Measurements from ENCODE around the gene SPNS1.
"Not testable (repeated sequence)": the region's sequence is repeated elsewhere in the genome, so short reads cannot be mapped to it uniquely, and the experiment has no call there.

The SPNS1 gene

DNA sequence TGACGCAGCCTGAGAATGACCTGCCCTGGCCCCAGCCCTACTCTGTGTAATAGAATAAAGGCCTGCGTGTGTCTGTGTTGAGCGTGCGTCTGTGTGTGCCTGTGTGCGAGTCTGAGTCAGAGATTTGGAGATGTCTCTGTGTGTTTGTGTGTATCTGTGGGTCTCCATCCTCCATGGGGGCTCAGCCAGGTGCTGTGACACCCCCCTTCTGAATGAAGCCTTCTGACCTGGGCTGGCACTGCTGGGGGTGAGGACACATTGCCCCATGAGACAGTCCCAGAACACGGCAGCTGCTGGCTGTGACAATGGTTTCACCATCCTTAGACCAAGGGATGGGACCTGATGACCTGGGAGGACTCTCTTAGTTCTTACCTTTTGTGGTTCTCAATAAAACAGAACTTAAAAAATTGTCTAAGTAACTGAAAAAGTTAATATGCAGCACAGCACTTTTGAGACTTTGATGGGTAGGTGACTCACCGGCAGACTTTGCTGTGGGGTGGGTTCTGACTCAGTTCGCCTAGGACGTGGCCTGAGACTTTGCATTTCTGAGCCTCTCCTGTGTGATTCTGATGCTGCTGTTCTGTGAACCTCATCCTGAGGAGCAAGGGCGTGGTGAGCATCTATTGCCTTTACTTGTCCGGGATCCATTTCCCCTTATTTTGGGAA is 15.9 kb downstream of the SPNS1 start:
- Histone ChIP-seq H3K9ac (ENCODE audit: insufficient read length) (no peak overlapping the region), H3K36me3 (ENCODE audit: insufficient read depth, low read length) (peaks cover 3% of the 10 kb centered on the region; the same call in 1 of the 2 replicates), H3K27ac (no peak overlapping the region), H3K9me3 (ENCODE audit: low read depth, low read length) (no peaks in the 10 kb centered on the region), H3K4me3 (no peak overlapping the region)
- TF ChIP-seq POLR2AphosphoS5 (IDR thresholded peaks at IDR 0.05; ENCODE audit: borderline replicate concordance, low read depth, low read length) (no peak), FOXP2 (optimal IDR thresholded peaks at IDR 0.05; ENCODE audit: control extremely low read depth, extremely low read length, insufficient read depth) (no peak), EZH2 (IDR thresholded peaks at IDR 0.05) (no peak)
- DNase-seq (ENCODE audit: low read depth, low spot score) = no peak

DNA sequence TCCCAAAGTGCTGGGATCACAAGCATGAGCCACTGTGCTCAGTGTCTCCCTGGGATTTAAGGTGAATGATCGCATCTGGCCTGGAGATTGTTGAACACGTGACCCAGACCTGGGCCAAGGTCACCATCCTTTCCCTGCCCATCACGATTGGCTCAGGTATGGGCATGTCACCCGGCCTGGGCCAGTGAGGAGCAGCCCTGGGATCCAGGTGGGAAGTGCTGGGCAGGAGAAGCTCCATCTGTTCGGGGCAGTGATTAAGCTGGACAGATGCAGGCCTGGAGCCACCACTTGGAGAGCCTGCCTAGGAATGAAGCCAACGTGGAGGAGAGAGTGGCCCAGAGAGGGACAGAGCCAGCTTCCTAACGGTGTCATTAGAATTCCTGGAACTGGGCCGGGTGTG is 17.1 kb downstream of the SPNS1 start:
- H3K9ac ChIP-seq (ENCODE audit: insufficient read length) = no peak overlapping the region
- DNase-seq (ENCODE audit: low read depth, low spot score) = no peak
- no peaks in the 10 kb centered on the region for H3K9me3 ChIP-seq (ENCODE audit: low read depth, low read length)
- TF ChIP-seq FOXP2 (optimal IDR thresholded peaks at IDR 0.05; ENCODE audit: control extremely low read depth, extremely low read length, insufficient read depth) (no peak), POLR2AphosphoS5 (IDR thresholded peaks at IDR 0.05; ENCODE audit: borderline replicate concordance, low read depth, low read length) (no peak), EZH2 (IDR thresholded peaks at IDR 0.05) (no peak)
- H3K27ac ChIP-seq = no peak overlapping the region
- no peak overlapping the region for H3K4me3 ChIP-seq
- peaks cover 3% of the 10 kb centered on the region; the same call in 1 of the 2 replicates for H3K36me3 ChIP-seq (ENCODE audit: insufficient read depth, low read length)

DNA sequence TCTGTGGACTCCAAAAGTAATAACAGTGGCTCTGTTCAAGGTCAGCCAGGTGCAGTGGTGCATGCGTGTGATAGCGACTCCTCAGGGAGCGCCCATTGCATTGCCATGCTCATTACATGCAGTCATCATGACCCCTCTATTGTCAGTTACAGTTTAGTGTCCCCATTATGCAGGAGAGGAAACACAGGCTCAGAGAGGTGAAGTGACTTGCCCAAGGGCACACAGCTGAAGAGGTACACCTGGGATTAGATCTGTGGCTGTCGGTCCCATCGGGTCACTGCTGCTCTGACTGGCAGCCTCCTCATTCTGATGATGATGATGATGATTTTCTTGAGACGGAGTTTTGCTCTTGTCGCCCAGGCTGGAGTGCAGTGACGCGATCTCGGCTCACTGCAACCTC is 17.9 kb downstream of the SPNS1 start:
- Histone ChIP-seq H3K36me3 (ENCODE audit: insufficient read depth, low read length) (no peaks in the 10 kb centered on the region), H3K4me3 (no peak overlapping the region), H3K9ac (ENCODE audit: insufficient read length) (no peak overlapping the region), H3K27ac (no peak overlapping the region), H3K9me3 (ENCODE audit: low read depth, low read length) (no peaks in the 10 kb centered on the region)
- no peak for DNase-seq (ENCODE audit: low read depth, low spot score)
- TF ChIP-seq POLR2AphosphoS5 (IDR thresholded peaks at IDR 0.05; ENCODE audit: borderline replicate concordance, low read depth, low read length) = no peak
- TF ChIP-seq EZH2 (IDR thresholded peaks at IDR 0.05) = no peak
- TF ChIP-seq FOXP2 (optimal IDR thresholded peaks at IDR 0.05; ENCODE audit: control extremely low read depth, extremely low read length, insufficient read depth) = no peak

GRCh38 chr16:28998837-28999236 is 24.3 kb downstream of the SPNS1 start:
- no peaks in the 10 kb centered on the region for H3K9me3 ChIP-seq (ENCODE audit: low read depth, low read length)
- DNase-seq (ENCODE audit: low read depth, low spot score) = no peak
- H3K4me3 ChIP-seq = no peak overlapping the region
- no peak overlapping the region for H3K9ac ChIP-seq (ENCODE audit: insufficient read length)
- H3K27ac ChIP-seq = no peak overlapping the region
- H3K36me3 ChIP-seq (ENCODE audit: insufficient read depth, low read length) = no peaks in the 10 kb centered on the region
- TF ChIP-seq POLR2AphosphoS5 (IDR thresholded peaks at IDR 0.05; ENCODE audit: borderline replicate concordance, low read depth, low read length) (no peak), FOXP2 (optimal IDR thresholded peaks at IDR 0.05; ENCODE audit: control extremely low read depth, extremely low read length, insufficient read depth) (no peak), EZH2 (IDR thresholded peaks at IDR 0.05) (no peak)

DNA sequence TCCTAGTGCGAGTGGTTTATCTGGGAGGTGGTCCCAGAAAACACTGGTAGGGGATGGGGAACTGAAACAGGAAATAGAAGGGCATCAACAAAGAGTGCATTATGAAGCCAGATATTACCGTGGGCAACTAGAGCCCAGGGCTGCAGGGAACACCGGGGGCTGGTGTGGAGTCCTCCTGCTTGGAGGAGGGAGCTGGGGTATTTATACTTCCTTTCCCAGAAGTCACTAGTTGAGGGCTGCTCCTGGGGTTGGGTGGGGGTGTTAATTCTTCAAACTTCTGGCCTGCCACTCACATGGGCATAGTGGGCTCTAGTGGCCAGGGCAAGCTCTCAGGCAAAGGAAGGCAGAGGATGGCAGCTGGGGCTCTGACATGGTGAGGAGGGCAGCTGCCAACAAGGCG is 25.0 kb downstream of the SPNS1 start:
- DNase-seq (ENCODE audit: low read depth, low spot score) = no peak
- H3K27ac ChIP-seq = no peak overlapping the region
- no peak for TF ChIP-seq POLR2AphosphoS5 (IDR thresholded peaks at IDR 0.05; ENCODE audit: borderline replicate concordance, low read depth, low read length)
- no peak for TF ChIP-seq FOXP2 (optimal IDR thresholded peaks at IDR 0.05; ENCODE audit: control extremely low read depth, extremely low read length, insufficient read depth)
- no peak for TF ChIP-seq EZH2 (IDR thresholded peaks at IDR 0.05)
- no peaks in the 10 kb centered on the region for H3K36me3 ChIP-seq (ENCODE audit: insufficient read depth, low read length)
- H3K4me3 ChIP-seq = no peak overlapping the region
- no peaks in the 10 kb centered on the region for H3K9me3 ChIP-seq (ENCODE audit: low read depth, low read length)
- no peak overlapping the region for H3K9ac ChIP-seq (ENCODE audit: insufficient read length)

GRCh38 chr16:29000019-29000418 is 25.4 kb downstream of the SPNS1 start:
- no peaks in the 10 kb centered on the region for H3K36me3 ChIP-seq (ENCODE audit: insufficient read depth, low read length)
- H3K4me3 ChIP-seq = no peak overlapping the region
- DNase-seq (ENCODE audit: low read depth, low spot score) = no peak

DNA sequence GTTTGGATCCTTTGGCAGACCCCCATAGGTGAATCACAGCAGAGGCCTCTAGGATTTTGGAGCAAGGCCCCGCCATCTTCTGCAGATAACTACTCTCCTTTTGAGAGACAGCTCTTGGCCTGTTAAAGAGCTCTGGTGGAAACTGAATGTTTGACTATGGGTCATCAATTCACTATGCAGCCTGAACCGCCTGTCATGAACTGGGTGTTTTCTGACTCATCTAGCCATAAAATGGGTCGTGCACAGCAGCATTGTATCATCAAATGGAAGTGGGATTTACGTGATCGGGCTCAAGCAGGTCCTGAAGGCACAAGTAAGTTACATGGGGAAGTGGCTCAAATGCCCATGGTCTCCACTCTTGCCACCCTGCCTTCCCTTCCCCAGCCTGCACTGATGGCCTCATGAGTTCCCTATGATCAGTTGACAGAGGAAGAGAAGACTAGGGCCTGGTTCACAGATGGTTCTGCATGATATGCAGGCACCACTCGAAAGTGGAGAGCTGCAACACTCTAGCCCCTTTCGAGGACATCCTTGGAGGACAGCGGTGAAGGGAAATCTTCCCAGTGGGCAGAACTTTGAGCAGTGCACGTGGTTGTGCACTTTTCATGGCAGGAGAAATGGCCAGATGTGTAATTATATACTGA is 30.0 kb downstream of the SPNS1 start:
- H3K4me3 ChIP-seq; H3K9ac ChIP-seq (ENCODE audit: insufficient read length); DNase-seq (ENCODE audit: low read depth, low spot score); H3K27ac ChIP-seq; H3K9me3 ChIP-seq (ENCODE audit: low read depth, low read length); H3K36me3 ChIP-seq (ENCODE audit: insufficient read depth, low read length): not testable (repeated sequence)

More at GRCh38 chr16:29000019-29000418, 25.4 kb downstream of the SPNS1 start:
- Histone ChIP-seq H3K9ac (ENCODE audit: insufficient read length) (no peak overlapping the region), H3K27ac (no peak overlapping the region), H3K9me3 (ENCODE audit: low read depth, low read length) (no peaks in the 10 kb centered on the region)
- TF ChIP-seq FOXP2 (optimal IDR thresholded peaks at IDR 0.05; ENCODE audit: control extremely low read depth, extremely low read length, insufficient read depth) (no peak), EZH2 (IDR thresholded peaks at IDR 0.05) (no peak), POLR2AphosphoS5 (IDR thresholded peaks at IDR 0.05; ENCODE audit: borderline replicate concordance, low read depth, low read length) (no peak)

DNA sequence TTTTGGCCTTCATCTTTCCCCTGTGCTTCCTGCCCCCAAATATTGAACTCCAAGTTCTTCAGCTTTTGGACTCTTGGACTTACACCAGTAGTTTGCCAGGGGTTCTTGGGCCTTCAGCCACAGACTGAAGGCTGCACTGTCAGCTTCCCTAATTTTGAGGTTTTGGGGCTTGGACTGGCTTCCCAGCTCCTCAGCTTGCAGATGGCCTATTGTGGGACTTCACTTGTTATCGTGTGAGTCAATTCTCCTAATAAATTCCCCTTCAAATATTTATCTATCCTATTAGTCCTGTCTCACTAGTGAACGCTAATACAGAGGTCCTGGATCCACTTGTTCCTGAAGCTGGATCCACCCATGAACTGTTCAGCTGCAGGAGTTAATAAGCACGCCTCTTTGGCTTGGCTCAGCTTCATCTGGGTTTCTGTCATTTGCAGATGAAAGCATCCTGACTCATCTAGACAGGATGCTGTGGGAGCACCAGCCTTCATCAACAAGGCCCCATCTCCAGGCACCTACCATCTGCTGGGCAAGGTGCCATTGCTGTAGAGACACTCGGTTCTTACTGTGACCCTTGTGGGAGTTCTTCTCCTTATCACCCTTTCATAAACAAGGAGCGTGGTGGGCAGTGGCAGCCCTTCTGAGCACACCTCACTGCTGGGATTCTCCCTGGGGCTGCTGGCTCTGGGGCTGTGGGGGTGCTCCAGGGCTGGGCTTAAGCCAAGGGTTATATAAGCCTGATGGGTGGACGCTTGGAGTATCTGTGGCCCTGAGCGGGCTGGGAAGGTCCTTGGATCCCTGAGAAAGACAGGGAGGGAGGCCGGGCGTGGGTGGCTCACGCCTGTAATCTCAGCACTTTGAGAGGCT is 33.4 kb downstream of the SPNS1 start:
- Histone ChIP-seq H3K9ac (ENCODE audit: insufficient read length) (no peak overlapping the region), H3K4me3 (no peak overlapping the region), H3K36me3 (ENCODE audit: insufficient read depth, low read length) (no peaks in the 10 kb centered on the region), H3K9me3 (ENCODE audit: low read depth, low read length) (no peaks in the 10 kb centered on the region), H3K27ac (no peak overlapping the region)
- no peak for TF ChIP-seq EZH2 (IDR thresholded peaks at IDR 0.05)
- no peak for TF ChIP-seq FOXP2 (optimal IDR thresholded peaks at IDR 0.05; ENCODE audit: control extremely low read depth, extremely low read length, insufficient read depth)
- TF ChIP-seq POLR2AphosphoS5 (IDR thresholded peaks at IDR 0.05; ENCODE audit: borderline replicate concordance, low read depth, low read length) = no peak
- DNase-seq (ENCODE audit: low read depth, low spot score) = no peak
